Smooth muscle cell (in vitro differentiated cells): ENCODE data around the gene KIR2DL3. TPM values are rescaled to one million over a fixed set of nuclear protein-coding genes. Genes with fewer than 3 reads are reported as not detected.

ENCODE experiments used
- DNase-seq: peaks from one replicate; lab custom pipeline; 2025; ENCODE audit not compliant: unreplicated experiment; lab: John Stamatoyannopoulos, UW
- H2AFZ ChIP-seq: fragments of 200-600 bp; sonication (generic); 2 replicates; pipeline ENCODE4 v1.6.0; 2016; ENCODE audit warnings: antibody characterized with exemption, low read depth, mild to moderate bottlenecking
- H3F3A ChIP-seq: fragments of 200-600 bp; sonication (generic); 2 replicates; pipeline ENCODE4 v1.6.0; 2017; ENCODE audit warnings: antibody characterized with exemption, low read depth
- H3K27ac ChIP-seq: fragments of 200-600 bp; sonication (generic); 2 replicates; pipeline ENCODE4 v1.5.1; 2016; ENCODE audit warnings: low read depth, mild to moderate bottlenecking
- H3K27me3 ChIP-seq: fragments of 200-600 bp; sonication (generic); 2 replicates; pipeline ENCODE4 v1.6.1; 2016; ENCODE audit warnings: low read depth, mild to moderate bottlenecking
- H3K36me3 ChIP-seq: fragments of 200-600 bp; sonication (generic); 2 replicates; pipeline ENCODE4 v1.5.1; 2016; ENCODE audit warnings: low read depth
- H3K4me1 ChIP-seq: fragments of 200-600 bp; sonication (generic); 2 replicates; pipeline ENCODE4 v1.5.1; 2016; ENCODE audit warnings: low read depth
- H3K4me2 ChIP-seq: fragments of 200-600 bp; sonication (generic); 2 replicates; pipeline ENCODE4 v1.6.0; 2016; ENCODE audit warnings: mild to moderate bottlenecking
- H3K4me3 ChIP-seq: fragments of 200-600 bp; sonication (generic); 2 replicates; pipeline ENCODE4 v1.5.1; 2016; ENCODE audit warnings: mild to moderate bottlenecking
- H3K79me2 ChIP-seq: fragments of 200-600 bp; sonication (generic); 2 replicates; pipeline ENCODE4 v1.6.0; 2016; ENCODE audit warnings: low read depth, mild to moderate bottlenecking
- H3K9ac ChIP-seq: fragments of 200-600 bp; sonication (generic); 2 replicates; pipeline ENCODE4 v1.6.0; 2016; ENCODE audit warnings: low read depth
- H3K9me3 ChIP-seq: fragments of 200-600 bp; sonication (generic); replicated peaks from 2 replicates; pipeline ENCODE4 v1.5.1; 2016; ENCODE audit warnings: low read depth
- H4K20me1 ChIP-seq: fragments of 200-600 bp; sonication (generic); 2 replicates; pipeline ENCODE4 v1.6.0; 2016; ENCODE audit warnings: low read depth
- CTCF ChIP-seq: fragments of 200-600 bp; sonication (generic); IDR thresholded peaks from 2 replicates; pipeline ENCODE4 v1.5.1; 2017; ENCODE audit warnings: borderline replicate concordance, mild to moderate bottlenecking, antibody characterized with exemption; ENCODE audit not compliant: insufficient read depth, poor library complexity, severe bottlenecking
- WGBS: methylation state at CpG from one replicate; pipeline ENCODE4 v1.1.7; 2016; ENCODE audit warnings: low lambda C conversion rate; 5-methylcytosine and 5-hydroxymethylcytosine counted together
- polyA plus RNA-seq: library from polyadenylated mRNA; unstranded; fragments of >200 nt; fragmentation: Nextera tagmentation; extraction: Ambion mirVana; gene quantifications from 2 replicates; pipeline ENCODE4 v1.2.1, GENCODE V29; 2016
- total RNA-seq: library from RNA; depleted of rRNA; stranded (reverse); fragments of >200 nt; gene quantifications from 2 replicates; pipeline ENCODE4 v1.2.3, GENCODE V29; 2014

KIR2DL3 gene
- total and polyA plus RNA-seq, 2 experiments from 2014 or later, result not detected

GRCh38 chr19:54728167-54728566 lies 10.1 kb upstream of the KIR2DL3 start:
- H3K9ac ChIP-seq, result no peak overlapping the region

DNA sequence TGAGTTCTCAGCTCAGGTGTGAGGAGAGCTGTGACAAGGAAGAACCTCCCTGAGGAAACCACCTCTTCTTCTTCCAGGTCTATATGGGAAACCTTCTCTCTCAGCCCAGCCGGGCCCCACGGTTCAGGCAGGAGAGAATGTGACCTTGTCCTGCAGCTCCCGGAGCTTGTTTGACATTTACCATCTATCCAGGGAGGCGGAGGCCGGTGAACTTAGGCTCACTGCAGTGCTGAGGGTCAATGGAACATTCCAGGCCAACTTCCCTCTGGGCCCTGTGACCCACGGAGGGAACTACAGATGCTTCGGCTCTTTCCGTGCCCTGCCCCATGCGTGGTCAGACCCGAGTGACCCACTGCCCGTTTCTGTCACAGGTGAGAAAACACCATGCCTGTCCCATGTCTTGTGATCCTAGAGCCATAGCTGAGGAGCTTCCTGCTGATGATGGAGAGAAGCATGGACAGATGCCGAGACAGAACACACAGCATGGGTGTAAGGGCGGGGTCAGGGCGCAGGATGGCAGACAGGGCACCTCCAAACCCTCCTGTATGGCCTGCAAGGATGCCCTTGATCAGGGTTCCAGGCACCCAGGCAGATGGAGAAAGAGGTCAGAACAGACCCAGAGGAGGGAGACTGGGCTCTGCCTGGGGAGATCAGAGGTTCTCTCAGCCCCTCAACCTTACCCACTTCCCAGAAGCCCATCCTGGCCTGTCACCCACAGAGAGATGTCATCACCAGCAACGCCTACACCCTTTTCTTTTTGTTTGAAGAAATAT lies 8.7 kb upstream of the KIR2DL3 start:
- Histone ChIP-seq H3F3A (no peaks in the 10 kb centered on the region), H3K36me3 (no peaks in the 10 kb centered on the region), H3K9me3 (no peaks in the 10 kb centered on the region), H2AFZ (no peak overlapping the region), H3K4me1 (no peaks in the 10 kb centered on the region), H3K27me3 (no peaks in the 10 kb centered on the region), H3K9ac (no peak overlapping the region), H3K4me3 (no peak overlapping the region), H4K20me1 (no peaks in the 10 kb centered on the region), H3K27ac (no peak overlapping the region), H3K79me2 (no peaks in the 10 kb centered on the region), H3K4me2 (no peak overlapping the region)
- DNase-seq, result no peak
- TF ChIP-seq CTCF, result no peak
- 57% methylated on average over 15 of the region's 15 CpGs for WGBS

More at GRCh38 chr19:54728167-54728566, 10.1 kb upstream of the KIR2DL3 start:
- H3K4me3 ChIP-seq, result no peak overlapping the region
- WGBS, result 60% methylated on average over 3 of the region's 3 CpGs
- no peak overlapping the region for H3K4me2 ChIP-seq
- no peaks in the 10 kb centered on the region for H4K20me1 ChIP-seq
- H3K4me1 ChIP-seq, result no peaks in the 10 kb centered on the region
- no peak overlapping the region for H3K27ac ChIP-seq
- H3K9me3 ChIP-seq, result no peaks in the 10 kb centered on the region
- no peaks in the 10 kb centered on the region for H3F3A ChIP-seq
- no peak for TF ChIP-seq CTCF
- no peaks in the 10 kb centered on the region for H3K79me2 ChIP-seq
- no peaks in the 10 kb centered on the region for H3K27me3 ChIP-seq
- H3K36me3 ChIP-seq, result no peaks in the 10 kb centered on the region
- H2AFZ ChIP-seq, result no peak overlapping the region
- DNase-seq, result no peak

DNA sequence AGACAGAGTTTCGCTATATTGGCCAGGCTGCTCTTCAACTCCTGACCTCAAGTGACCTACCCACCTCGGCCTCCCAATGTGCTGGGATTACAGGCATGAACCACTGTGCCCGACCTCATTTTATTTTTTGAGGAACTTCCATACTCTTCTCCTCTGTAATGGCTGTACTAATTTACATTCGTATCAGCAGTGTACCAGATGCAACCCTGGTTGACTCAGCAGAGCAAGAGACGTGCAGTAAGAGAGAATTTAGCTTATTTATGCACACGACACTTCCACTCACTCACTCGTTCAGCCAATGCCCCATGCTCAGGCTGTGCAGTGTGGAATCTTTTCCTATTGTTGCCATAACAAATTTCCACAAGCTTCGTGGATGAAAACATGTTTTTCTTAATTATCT lies 7.1 kb upstream of the KIR2DL3 start:
- no peaks in the 10 kb centered on the region for H4K20me1 ChIP-seq
- no peak for DNase-seq
- H3K9ac ChIP-seq, result no peak overlapping the region
- no peak overlapping the region for H3K4me3 ChIP-seq
- H3K79me2 ChIP-seq, result no peaks in the 10 kb centered on the region
- no peaks in the 10 kb centered on the region for H3K36me3 ChIP-seq
- H3K27me3 ChIP-seq, result no peaks in the 10 kb centered on the region
- H3K4me1 ChIP-seq, result no peaks in the 10 kb centered on the region
- no peak overlapping the region for H2AFZ ChIP-seq
- no peak overlapping the region for H3K4me2 ChIP-seq
- no peak overlapping the region for H3K27ac ChIP-seq
- no peaks in the 10 kb centered on the region for H3F3A ChIP-seq
- WGBS, result 54% methylated on average over 8 of the region's 8 CpGs
- TF ChIP-seq CTCF, result no peak
- no peaks in the 10 kb centered on the region for H3K9me3 ChIP-seq

DNA sequence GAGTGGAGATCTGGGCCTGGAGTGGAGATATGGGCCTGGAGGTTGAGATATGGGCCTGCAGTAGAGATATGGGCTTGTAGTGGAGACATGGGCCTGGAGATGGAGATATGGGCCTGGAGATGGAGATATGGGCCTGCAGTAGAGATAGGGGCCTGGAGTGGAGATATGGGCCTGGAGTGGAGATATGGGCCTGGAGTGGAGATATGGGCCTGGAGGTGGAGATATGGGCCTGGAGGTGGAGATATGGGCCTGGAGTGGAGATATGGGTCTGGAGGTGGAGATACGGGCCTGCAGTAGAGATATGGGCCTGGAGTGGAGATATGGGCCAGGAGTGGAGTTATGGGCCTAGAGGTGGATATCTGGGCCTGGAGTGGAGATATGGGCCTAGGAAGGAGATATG lies 402 bp downstream of the KIR2DL3 start:
- Histone ChIP-seq H2AFZ (no peak overlapping the region), H3K4me3 (no peak overlapping the region), H3K4me2 (no peak overlapping the region), H3K4me1 (no peaks in the 10 kb centered on the region), H4K20me1 (no peaks in the 10 kb centered on the region), H3K27ac (no peak overlapping the region), H3K79me2 (no peaks in the 10 kb centered on the region), H3K36me3 (no peaks in the 10 kb centered on the region), H3K27me3 (no peaks in the 10 kb centered on the region), H3K9ac (no peak overlapping the region), H3K9me3 (peaks cover 3% of the 10 kb centered on the region), H3F3A (no peaks in the 10 kb centered on the region)
- 89% methylated on average over 1 of the region's 1 CpG for WGBS
- no peak for DNase-seq
- TF ChIP-seq CTCF, result no peak
